Panc1 (cell line): ENCODE measurements around the gene LGALS3. TPM values are rescaled to one million over a fixed set of nuclear protein-coding genes. Genes with fewer than 3 reads are reported as not detected.

Source experiments
- ATAC-seq: fragments of 200-7000 bp; cut with Tn5 transposase; 2 replicates; pipeline ENCODE4 v1.9.1; 2020; ENCODE audit warnings: mild to moderate bottlenecking, moderate library complexity
- BruUV-seq: library from RNA; stranded (reverse); fragments of 400-500 nt; replicated peaks from 2 replicates; lab custom pipeline; 2021; lab: Mats Ljungman, UMichigan
- CTCF ChIA-PET: fragments of 300-600 bp; sonication (Branson Sonifier 250); formaldehyde crosslinking; loops from one replicate; lab custom pipeline; 2022; ENCODE audit warnings: antibody characterized with exemption; lab: Charles Lee
- POLR2A ChIA-PET: fragments of 300-600 bp; sonication (Branson Sonifier 250); formaldehyde crosslinking; loops from one replicate; lab custom pipeline; 2022; ENCODE audit warnings: antibody characterized with exemption; lab: Charles Lee
- DNase-seq: peaks from one replicate; pipeline ENCODE4 v3.0.0-alpha.2; 2010; ENCODE audit warnings: low read depth, low spot score
- H3K27ac ChIP-seq: 2 replicates; pipeline ENCODE4 v1.5.1; 2011; ENCODE audit warnings: mild to moderate bottlenecking, low read length, inconsistent platforms
- H3K27me3 ChIP-seq: fragments of 200-500 bp; sonication (Bioruptor generic); 2 replicates; pipeline ENCODE4 v1.6.0; 2014; ENCODE audit warnings: low read length, inconsistent platforms; ENCODE audit not compliant: control insufficient read depth, insufficient read depth
- H3K36me3 ChIP-seq: fragments of 200-500 bp; sonication (Bioruptor generic); 2 replicates; pipeline ENCODE4 v1.5.1; 2014; ENCODE audit warnings: inconsistent platforms, mild to moderate bottlenecking, low read length, moderate library complexity; ENCODE audit not compliant: control insufficient read depth, insufficient read depth
- H3K4me1 ChIP-seq: 2 replicates; pipeline ENCODE4 v1.5.1; 2011; ENCODE audit warnings: inconsistent platforms, mild to moderate bottlenecking, low read length, moderate library complexity; ENCODE audit not compliant: control insufficient read depth, insufficient read depth
- H3K4me3 ChIP-seq, 2 experiments: 2 replicates each; pipeline ENCODE4 v1.5.1; 2011 to 2012; ENCODE audit warnings: low read depth in 2 of 2, low read length in 2 of 2, mild to moderate bottlenecking in 2 of 2, inconsistent platforms in 1 of 2, moderate library complexity in 1 of 2
- H3K9me3 ChIP-seq: fragments of 200-500 bp; sonication (Bioruptor generic); 2 replicates; pipeline ENCODE4 v1.5.1; 2014; ENCODE audit warnings: low read depth, mild to moderate bottlenecking, inconsistent platforms, low read length, moderate library complexity; ENCODE audit not compliant: control insufficient read depth, insufficient read depth
- POLR2AphosphoS5 ChIP-seq: IDR thresholded peaks from 2 replicates; pipeline ENCODE4 v1.6.1; 2012; ENCODE audit warnings: mild to moderate bottlenecking, low read depth, low read length, moderate library complexity
- REST ChIP-seq, 2 experiments: IDR thresholded peaks; 2 replicates each; pipeline ENCODE4 v1.6.1; 2011 to 2012; ENCODE audit warnings: low read depth in 2 of 2, control low read depth in 1 of 2, low read length in 1 of 2, mild to moderate bottlenecking in 1 of 2, moderate library complexity in 1 of 2; ENCODE audit not compliant: insufficient read depth in 1 of 2
- SIN3A ChIP-seq: IDR thresholded peaks from 2 replicates; pipeline ENCODE4 v1.6.1; 2012; ENCODE audit warnings: low read depth, mild to moderate bottlenecking, low read length, moderate library complexity, borderline replicate concordance; ENCODE audit not compliant: insufficient read depth
- TCF7L2 ChIP-seq: IDR thresholded peaks from 2 replicates; pipeline ENCODE4 v1.6.1; 2011; ENCODE audit warnings: mild to moderate bottlenecking, low read depth, low read length, inconsistent platforms
- in situ Hi-C: cut with HindIII; loops from 2 replicates; pipeline ENCODE4 v1.10.0; 2016; ENCODE audit warnings: low sequenced_read_pairs, low pct_unique_long_range_greater_than_20kb
- intact Hi-C: fragments of 100-400 bp; cut with micrococcal nuclease; formaldehyde crosslinking; loops from one replicate; pipeline ENCODE4 v1.10.0; 2022; ENCODE audit not compliant: unreplicated experiment
- total RNA-seq: library from RNA; stranded (reverse); gene quantifications from one replicate; pipeline ENCODE4 v1.2.1, GENCODE V29; 2021; ENCODE audit not compliant: unreplicated experiment
- TF ChIP-seq, protein P1 (sequence below): fragments of 450-650 bp; IDR thresholded peaks from 2 replicates; pipeline ENCODE4 v1.5.1; 2017; ENCODE audit warnings: mild to moderate bottlenecking

LGALS3 gene
- total RNA-seq, 1 experiment from 2014 or later = 146 TPM

DNA sequence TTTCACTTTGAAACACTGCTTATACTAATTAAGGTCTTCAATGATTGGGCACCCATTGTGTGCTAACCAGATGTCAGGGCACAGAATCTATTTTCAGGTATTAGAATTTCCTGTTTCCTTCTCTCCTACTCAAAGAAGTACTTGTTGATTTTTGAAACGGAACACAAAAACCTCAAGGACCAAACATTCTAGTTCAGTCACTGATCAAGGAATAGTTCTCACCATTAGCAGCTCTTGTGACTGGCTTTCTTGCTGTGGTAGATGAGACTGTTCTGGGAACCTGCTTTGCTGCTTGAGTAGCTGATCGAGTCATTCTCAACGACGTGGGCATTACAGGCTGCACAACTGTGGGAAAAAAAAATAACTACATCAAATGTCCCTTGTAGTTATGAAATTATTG is 51.4 kb downstream of the LGALS3 start:
- TF ChIP-seq SIN3A (no peak), TCF7L2 (no peak), REST (IDR thresholded peaks at IDR 0.05; ENCODE audit: insufficient read depth in 1 of 2, low read depth in 2 of 2, low read length in 1 of 2) (no peak), POLR2AphosphoS5 (no peak)
- TF ChIP-seq, protein P1, sequence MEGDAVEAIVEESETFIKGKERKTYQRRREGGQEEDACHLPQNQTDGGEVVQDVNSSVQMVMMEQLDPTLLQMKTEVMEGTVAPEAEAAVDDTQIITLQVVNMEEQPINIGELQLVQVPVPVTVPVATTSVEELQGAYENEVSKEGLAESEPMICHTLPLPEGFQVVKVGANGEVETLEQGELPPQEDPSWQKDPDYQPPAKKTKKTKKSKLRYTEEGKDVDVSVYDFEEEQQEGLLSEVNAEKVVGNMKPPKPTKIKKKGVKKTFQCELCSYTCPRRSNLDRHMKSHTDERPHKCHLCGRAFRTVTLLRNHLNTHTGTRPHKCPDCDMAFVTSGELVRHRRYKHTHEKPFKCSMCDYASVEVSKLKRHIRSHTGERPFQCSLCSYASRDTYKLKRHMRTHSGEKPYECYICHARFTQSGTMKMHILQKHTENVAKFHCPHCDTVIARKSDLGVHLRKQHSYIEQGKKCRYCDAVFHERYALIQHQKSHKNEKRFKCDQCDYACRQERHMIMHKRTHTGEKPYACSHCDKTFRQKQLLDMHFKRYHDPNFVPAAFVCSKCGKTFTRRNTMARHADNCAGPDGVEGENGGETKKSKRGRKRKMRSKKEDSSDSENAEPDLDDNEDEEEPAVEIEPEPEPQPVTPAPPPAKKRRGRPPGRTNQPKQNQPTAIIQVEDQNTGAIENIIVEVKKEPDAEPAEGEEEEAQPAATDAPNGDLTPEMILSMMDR = no peak
- intact Hi-C loops = no loop called here
- no peaks in the 10 kb centered on the region for H3K27me3 ChIP-seq
- POLR2A ChIA-PET = interaction anchor here (0.6 kb wide), 1 partner anchor 24 kb away, joined by 5 read pairs; no protein-coding TSS in a partner anchor
- no peak overlapping the region for H3K4me3 ChIP-seq
- no peak for ATAC-seq
- H3K27ac ChIP-seq = no peak overlapping the region
- in situ Hi-C loops = no loop called here
- BruUV-seq = no TSS peak
- H3K9me3 ChIP-seq = no peaks in the 10 kb centered on the region
- H3K36me3 ChIP-seq = peaks cover 35% of the 10 kb centered on the region; the same call in 1 of the 2 replicates
- DNase-seq = no peak
- no peaks in the 10 kb centered on the region for H3K4me1 ChIP-seq
- CTCF ChIA-PET = no interaction called here

- Histone ChIP-seq H3K4me3 (no peak overlapping the region), H3K27ac (no peak overlapping the region), H3K36me3 (peaks cover 6% of the 10 kb centered on the region; the same call in 1 of the 2 replicates), H3K9me3 (no peaks in the 10 kb centered on the region), H3K4me1 (peaks cover 10% of the 10 kb centered on the region), H3K27me3 (no peaks in the 10 kb centered on the region)
- DNase-seq (no peak), ATAC-seq (no peak)
- BruUV-seq = no TSS peak
- in situ Hi-C loops (no loop called here), intact Hi-C loops (no loop called here)
- TF ChIP-seq TCF7L2 (no peak), REST (IDR thresholded peaks at IDR 0.05; ENCODE audit: insufficient read depth in 1 of 2, low read depth in 2 of 2, low read length in 1 of 2) (no peak), POLR2AphosphoS5 (no peak), SIN3A (no peak)
- TF ChIP-seq, protein P1 = no peak
- ChIA-PET POLR2A (no interaction called here), CTCF (no interaction called here)
Measured at GRCh38 chr14:55188686-55189295, 59.7 kb downstream of the LGALS3 start.
